Left hindlimb (tissue), 1 donor: Measurements from ENCODE around the gene C2orf92.
A peak's percentile ranks its signal among the peaks of the same experiment; 100 is the strongest.

Experiments
- DNase-seq: peaks from one replicate; pipeline ENCODE4 v3.0.0-alpha.2; 2018

Gene C2orf92

DNA sequence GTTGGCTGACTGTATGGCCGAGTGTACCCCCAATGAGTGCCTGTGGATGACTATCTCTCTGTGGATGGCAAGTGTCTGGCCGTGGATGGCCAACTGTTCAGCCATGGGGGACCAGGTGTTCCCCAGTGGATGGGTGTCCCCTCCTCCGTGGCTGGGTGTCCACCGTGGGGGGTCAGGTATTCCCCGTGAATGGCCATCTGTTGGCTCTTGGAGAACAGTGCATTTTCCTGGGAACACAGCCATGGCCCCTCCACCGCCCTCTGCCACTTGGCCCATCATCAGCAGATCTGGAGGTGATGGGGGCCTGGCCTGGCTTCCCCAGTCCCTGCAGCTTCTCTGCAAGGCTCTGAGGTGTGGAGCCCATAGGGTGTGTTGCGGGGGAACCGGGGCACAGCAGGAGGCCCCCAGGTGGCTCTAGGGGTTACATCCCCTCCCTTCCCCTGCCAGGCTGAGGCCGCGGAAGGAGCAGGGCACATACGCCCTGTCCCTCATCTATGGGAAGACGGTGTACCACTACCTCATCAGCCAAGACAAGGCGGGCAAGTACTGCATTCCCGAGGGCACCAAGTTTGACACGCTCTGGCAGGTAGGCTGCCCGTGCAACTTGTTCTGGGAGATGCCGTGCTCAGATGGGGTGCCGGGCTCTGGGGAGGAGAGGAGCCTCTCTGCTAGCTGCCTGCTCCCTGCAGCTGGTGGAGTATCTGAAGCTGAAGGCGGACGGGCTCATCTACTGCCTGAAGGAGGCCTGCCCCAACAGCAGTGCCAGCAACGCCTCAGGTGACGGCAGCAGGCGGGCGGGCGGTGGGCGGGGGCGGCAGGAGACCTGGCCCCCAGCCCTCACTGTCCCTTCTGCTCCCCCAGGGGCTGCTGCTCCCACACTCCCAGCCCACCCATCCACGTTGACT, 63.2 kb downstream of the C2orf92 start:
- no peak for DNase-seq

DNA sequence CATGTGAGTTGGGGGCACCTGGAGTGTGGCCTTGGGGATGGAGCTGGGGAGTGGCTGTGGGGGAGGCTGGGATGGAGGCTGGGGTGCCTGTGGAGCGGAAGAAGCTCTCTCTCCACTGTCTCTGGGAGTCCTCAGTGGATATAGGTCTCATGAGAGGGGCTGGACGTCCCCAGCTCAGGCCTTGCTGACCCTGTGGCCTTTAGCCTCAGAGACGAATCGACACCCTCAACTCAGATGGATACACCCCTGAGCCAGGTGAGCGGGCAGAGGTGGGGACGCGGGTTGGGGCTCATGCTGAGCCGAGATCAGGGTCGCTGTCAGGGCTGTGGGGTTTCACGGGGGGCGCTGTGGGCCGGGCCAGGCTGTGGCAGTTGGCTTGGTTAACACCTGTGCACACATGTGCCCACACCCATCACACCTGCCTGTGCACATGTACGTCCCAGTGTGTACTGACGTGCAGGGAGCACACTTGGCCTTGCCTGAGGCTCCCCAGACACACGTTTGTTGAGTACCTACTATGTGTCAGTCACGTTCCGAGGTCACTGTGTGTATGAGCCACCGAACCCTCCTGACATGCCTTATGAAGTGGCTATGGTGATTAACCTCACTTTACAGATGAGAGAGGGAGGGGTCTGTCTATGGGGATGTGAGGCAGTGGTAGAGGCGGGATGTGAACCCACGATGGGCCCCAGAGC, 64.0 kb downstream of the C2orf92 start:
- DNase-seq: no peak

DNA sequence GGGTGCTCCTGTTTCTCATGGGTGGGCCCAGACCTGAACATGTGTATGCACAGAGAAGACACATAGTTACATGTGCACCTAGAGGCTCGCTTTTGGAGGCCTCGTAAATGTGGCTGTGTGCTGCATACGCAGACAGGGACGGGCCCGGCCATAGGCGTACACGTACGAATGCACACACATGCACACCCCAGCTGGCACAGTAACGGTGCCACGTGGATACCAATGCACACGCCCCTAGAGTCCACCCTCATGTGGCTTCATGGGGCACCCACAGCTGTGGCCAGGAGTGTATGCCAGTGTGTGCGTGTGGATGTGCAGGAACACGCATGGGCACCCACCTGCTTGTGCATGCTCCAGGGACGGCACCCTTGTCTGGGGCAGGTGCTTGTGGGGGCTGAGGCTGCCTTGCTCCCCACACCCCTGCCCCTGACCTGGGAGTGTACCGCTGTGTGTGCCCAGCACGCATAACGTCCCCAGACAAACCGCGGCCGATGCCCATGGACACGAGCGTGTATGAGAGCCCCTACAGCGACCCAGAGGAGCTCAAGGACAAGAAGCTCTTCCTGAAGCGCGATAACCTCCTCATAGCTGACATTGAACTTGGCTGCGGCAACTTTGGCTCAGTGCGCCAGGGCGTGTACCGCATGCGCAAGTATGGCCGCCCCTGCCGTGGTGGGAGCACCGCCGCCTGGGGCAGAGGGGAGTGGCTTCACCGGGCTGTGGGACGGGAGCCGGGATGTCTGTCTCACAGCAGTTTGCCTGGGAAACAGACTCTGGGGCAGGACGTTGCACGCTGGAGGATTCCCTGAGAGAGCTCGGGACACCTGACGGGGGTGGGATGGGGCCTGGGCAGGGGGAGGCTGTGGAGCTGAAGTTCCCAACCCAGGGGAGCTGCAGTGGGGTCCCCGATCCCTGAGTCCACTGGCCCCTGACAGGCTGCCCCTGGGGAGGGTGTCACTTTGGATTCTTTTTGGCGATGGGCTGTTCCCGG, 64.8 kb downstream of the C2orf92 start:
- DNase-seq: no peak

DNA sequence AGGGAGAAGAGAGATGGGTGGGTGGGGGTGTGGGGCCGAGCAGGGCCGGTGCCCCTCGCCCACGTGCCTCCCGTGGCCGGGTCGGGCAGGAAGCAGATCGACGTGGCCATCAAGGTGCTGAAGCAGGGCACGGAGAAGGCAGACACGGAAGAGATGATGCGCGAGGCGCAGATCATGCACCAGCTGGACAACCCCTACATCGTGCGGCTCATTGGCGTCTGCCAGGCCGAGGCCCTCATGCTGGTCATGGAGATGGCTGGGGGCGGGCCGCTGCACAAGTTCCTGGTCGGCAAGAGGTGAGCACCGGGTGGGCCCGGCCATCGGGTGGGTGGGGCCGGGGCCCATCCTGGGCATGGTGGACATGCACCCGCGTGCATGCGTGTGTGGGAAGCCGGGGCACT, 65.6 kb downstream of the C2orf92 start:
- no peak for DNase-seq

DNA sequence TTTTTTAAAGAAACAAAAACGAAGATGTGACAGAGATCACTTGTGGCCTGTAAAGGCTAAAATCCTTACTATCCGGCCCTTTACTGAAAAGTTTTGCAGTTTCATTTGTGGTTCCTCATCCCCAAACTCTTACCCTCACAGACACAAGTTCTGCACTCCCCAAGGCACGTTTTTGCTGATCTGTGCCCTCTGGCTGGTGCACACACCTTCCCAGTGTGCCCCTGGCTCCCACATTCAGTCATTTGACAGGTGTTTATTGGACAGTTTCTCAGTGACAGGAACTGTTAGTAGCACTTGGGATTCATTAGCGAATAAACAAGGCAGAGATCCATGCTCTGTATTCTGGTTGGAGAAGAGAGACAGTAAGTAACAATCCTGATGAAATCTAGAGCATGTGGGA, 66.7 kb downstream of the C2orf92 start:
- DNase-seq: no peak

DNA sequence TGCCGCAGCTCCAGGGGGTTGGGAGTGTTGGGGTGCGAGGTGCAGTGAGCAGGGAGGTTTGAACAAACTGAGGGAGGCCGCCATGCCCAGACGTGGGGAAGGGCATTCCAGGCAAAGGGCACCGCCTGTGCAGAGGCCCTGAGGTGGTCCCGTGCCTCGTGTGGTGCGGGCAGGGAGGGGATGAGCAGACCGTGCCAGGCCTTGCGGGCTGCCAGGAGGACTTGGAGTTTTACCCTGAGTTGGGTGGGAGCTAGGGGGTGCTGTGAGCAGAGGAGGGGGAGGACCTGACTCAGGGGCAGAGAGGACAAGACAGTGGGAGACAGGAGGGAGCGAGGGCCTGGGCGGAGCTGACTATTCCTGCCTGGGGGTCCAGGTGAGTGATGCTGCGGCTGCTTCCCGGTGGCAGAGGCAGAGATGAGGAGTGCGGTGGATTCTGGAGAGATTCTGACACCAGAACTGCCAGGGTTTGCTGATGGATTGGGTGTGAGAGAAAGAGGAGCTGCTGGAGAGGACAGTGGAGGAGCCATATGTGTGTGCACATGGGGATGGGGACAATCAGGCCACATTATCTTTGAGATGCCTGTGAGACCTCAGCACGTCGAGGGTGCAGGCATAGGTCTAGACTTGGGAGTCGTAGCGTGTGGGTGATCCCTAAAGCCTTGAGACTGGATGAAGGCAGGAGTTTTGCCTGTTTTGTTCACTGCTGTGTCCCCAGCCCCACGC, 67.3 kb downstream of the C2orf92 start:
- peak; percentile 8 for DNase-seq

DNA sequence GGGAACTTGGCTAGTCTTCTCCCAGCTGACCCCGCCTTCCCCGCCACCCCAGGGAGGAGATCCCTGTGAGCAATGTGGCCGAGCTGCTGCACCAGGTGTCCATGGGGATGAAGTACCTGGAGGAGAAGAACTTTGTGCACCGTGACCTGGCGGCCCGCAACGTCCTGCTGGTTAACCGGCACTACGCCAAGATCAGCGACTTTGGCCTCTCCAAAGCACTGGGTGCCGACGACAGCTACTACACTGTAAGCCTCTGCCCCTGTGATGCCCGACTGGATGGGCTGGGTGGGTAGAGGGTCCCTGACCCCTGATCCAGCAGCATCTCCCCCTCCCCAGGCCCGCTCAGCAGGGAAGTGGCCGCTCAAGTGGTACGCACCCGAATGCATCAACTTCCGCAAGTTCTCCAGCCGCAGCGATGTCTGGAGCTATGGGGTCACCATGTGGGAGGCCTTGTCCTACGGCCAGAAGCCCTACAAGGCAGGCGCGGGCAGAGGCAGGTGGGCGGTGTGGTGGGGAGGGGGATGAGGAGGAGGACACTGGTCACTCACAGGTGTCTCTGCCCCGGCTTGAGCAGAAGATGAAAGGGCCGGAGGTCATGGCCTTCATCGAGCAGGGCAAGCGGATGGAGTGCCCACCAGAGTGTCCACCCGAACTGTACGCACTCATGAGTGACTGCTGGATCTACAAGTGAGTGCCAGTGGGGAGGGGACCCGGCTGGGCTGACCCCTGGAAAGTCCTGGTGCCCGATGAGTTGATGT, 68.1 kb downstream of the C2orf92 start:
- peak; percentile 12 for DNase-seq

DNA sequence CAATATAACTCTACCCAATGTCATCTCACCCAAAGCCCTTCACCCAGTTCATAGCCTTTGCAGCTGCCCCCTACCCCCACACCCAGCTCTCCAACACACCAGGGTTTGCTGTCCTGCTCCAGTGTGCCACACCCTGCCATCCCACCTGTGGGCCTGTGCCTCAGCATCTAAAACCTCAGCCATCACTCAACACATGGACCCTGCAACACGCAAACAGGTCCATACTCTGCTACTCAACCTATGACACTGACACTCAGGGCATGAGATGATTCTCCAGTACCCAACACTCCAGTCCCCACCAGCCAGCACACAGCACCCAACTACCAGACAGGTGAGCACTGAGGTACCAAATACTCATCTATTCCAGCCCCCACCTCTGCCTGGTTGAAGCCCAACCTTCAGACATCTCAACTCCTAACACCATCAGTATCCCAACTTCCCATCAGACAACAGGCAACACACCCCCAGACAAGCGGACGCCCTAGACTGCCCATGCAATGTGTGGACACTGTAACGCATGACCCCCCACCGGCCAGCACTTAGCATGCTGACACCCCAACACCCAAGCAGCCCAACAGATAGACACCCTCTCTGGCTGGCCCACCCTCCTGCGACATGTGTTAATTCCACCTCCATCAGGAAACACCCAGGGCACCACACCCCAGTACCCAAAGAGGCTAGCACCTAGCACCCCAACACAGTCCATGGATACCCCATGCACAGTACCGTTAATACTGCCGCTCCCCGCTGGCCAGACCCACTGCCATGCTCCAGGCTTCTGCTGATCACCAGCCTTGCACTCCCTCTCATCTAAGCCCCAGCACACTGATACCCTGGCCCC, 68.9 kb downstream of the C2orf92 start:
- peak; percentile 23 for DNase-seq

DNA sequence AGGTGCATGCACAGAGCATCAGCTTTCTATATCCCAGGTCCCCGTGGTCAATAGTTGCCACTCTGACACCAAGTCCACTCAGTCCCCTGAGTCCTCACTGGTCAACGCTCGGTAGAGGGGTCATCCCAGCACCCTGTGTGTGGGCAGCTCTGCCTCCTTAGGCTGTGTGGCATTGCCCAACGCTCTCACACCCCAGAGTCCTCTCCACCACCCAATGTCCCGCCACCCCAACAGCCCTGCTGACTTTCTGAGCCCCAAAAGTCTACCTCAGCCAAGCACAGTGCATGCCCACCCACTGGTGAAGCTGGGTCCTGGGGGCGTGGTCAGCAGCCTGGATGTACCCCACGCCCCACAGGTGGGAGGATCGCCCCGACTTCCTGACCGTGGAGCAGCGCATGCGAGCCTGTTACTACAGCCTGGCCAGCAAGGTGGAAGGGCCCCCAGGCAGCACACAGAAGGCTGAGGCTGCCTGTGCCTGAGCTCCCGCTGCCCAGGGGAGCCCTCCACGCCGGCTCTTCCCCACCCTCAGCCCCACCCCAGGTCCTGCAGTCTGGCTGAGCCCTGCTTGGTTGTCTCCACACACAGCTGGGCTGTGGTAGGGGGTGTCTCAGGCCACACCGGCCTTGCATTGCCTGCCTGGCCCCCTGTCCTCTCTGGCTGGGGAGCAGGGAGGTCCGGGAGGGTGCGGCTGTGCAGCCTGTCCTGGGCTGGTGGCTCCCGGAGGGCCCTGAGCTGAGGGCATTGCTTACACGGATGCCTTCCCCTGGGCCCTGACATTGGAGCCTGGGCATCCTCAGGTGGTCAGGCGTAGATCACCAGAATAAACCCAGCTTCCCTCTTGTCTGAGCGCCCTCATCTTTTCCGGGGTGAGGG, 69.7 kb downstream of the C2orf92 start:
- DNase-seq: peak; percentile 31

DNA sequence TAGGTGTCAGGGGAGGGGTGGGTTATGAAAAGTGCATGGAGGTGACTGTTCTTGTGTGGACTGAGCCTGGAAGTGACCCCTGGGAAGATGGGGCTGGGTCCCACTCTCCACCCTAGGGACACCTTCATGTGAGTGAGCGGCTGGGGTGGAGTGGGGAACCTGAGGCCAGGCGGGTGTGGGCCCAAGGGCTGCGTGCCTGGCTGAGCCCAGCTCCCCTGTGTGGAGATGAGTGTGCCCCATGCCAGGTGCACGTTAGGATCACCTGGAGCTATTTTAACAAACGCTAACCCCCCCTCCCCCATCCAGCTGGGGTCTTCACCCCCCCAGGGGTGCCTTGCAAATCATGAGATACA, 70.4 kb downstream of the C2orf92 start:
- DNase-seq: no peak

DNA sequence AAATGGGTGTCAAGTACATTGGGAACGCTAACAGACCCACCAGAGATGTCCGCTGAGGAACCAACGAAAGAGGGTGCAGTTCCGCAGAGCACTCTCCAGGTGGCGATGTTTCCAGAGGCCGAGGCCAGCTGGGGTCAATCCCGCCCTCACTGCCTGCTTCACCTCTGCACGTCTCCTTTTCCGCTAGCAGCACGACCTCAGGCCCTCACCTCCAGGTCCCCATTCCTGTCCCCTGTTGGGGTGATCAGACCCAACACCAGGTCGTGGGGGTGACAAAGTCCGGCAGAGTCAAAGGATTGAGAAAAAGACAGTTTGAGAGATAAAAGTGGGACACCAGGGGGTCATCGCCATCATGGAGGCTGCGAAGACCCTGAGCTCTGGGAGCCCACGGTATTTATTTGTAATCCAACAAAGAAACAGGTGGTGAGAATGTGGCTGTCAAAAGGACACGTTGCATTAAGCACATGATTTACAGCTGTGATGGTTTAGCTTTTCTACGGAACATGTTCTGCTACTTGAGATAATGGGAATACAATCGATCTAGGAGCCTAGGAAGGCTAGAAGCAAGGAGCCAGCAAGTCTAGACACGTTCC, 71.2 kb downstream of the C2orf92 start:
- peak; percentile 35 for DNase-seq

DNA sequence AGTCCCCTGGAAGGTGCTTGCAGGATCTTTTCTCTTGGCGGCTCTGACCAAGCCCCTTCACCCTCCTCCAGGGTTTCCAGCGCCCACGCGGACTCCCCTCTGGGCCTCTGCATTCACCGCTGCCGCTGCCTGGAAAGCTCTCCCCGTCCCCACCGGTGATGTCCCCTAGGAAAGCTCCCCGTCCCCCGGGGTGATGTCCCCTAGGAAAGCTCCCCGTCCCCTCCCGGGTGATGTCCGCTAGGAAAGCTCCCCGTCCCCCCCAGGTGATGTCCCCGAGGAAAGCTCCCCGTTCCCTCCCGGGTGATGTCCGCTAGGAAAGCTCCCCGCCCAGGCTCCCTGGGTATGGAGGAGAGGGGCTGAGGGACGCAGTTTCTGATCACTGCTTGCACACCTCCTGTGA, 71.7 kb downstream of the C2orf92 start:
- peak; percentile 12 for DNase-seq

DNA sequence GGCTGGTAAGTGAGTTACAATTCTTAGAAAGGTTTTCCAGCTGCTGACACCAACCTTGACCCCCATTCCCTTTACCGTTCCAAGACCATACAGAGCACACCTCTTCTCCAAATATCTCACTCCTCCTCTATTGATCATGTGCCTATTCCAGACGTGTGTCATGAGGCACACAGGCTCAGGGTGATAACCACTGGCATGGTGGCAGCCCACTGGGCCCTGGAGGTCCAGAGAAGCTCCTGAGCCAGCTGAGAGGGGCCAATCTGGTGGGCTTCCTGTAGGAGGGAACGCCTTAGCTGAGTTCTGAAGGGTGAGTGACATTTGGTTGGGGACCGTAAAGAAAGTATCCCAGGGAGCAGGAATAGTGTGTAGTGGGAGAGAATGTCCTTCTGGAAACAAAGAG, 72.2 kb downstream of the C2orf92 start:
- no peak for DNase-seq

DNA sequence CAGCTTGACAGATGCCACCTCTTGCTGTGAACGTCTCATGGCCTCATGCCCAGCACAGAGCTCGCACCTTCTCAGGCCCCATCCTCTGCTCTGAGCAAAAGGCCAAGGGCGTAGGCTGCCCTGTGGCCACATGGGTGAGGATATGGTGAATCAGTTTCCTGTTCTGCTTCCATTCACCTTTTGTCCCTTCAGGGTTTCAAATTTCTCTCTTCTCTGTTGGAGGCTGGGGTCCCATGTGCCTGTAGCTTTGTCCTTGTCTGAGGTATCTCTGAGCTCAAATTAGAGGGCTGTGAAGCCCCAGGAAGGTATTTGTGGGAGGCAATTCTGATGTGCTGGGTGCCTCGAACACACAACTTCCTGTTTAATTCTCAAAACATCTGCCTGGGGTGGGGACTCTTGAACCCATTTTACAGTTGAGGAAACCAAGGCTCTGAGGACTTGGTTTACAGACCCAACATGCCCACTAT, 72.9 kb downstream of the C2orf92 start:
- DNase-seq: peak; percentile 13

DNA sequence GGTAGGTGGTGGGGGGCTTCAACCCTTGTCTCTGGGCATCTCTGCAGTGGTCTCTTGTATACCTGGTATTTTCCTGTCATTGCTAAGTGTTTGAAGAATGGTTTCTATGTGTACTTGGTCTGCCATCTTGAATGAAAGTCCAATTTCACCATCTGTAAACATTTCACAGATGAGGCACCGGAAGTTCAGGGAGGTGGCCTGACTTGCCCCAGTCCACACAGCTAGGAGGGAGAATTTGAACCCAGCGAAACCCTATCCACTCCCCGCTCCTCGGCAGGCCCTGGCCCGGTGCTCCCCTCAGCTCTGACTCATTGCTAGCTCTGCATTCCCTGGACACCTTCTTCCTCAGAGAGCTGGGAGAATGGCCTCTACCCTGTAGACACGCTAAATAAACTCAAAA, 74.4 kb downstream of the C2orf92 start:
- DNase-seq: peak; percentile 23

DNA sequence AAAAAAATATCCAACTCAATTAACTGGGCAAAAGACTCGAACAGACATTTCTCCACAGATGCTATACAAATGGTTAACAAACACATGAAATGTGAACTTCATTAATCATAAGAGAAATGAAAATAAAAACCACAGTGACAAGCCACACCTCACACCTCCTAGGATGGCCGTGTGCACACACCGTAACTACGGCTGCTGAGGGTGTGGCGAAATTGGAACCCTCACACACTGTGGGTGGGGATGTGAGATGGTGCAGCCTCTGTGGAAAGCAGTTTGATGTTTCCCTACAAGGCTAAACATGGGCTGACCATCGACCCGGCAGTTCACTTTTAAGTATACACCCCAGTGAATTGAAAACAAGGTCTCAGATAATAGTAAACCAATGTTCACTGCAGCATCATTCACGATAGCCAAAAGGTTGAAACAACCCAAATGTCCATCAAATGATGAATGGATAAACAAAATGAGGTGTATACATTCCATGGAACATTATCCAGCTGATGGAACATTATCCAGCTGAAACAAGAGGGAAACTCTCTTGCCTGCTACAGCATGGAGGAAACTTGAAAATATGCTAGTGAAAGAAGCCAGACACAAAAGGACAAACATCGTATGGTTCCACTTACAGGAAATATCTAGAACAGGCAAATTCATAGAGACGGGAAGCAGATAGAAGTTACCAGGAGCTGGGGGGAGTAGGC, 76.1 kb downstream of the C2orf92 start:
- no peak for DNase-seq

DNA sequence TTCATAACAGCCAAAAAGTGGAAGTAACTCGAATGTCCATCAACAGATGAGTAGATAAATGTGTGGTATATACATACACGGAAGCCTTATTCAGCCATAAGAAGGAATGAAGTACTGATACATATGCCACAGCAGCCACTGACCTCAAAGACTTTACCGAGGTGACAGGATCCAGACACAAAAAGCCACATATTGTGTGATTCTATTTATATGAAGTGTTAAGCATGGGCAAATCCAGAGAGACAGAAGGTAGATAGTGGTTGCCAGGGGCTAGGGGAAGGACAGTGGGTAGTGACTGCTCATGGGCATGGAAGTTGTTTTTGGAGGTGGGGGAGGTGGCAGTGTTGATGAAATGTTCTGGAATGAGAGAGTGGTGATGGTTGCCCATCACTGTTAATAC, 77.8 kb downstream of the C2orf92 start:
- no peak for DNase-seq

DNA sequence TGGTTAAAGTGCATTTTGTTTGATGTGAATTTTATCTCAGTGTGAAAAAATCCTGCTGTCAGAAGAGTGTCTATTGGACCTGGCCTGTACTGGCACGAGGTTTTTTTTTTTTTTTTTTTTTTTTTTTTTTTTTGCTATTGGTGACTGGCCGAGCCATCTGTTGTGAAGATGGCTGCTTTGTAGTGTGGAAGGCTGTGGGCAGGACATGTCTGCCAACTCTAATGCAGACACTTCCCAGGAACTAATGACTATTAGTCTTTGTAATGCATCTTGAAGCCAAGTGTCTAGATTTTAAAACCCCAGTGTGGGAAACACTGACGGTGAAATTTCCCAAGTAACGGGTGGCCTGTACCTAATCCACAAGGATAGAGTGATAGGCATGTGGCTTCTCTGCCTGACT, 78.2 kb downstream of the C2orf92 start:
- DNase-seq: no peak
